ENCODE measurements around the gene RPS15A.
A peak's percentile ranks its signal among the peaks of the same experiment; 100 is the strongest.
"Not testable (repeated sequence)": the region's sequence is repeated elsewhere in the genome, so short reads cannot be mapped to it uniquely, and the experiment has no call there.

The RPS15A gene

DNA sequence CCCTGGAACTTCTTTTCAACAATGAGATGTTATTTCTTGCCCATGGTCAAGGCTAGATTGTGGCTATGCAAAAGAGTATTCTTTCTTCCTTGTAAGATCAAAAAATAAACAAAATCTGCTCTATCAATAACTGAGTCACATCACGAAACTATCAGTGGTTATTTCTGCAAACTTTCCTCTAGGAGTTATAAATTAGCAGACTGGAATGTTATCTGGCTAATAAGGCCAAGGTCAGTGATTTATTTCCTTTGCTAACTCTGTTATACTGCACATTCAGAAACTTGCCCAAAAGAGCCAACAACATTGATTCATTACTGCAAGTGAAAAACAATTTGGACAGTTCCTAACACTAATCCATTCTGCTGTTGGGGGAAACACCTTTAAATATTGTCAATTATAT, 6.2 kb upstream of the RPS15A start:
- DNase-seq, result no peak

- DNase-seq, result no peak
These were observed 2.8 kb upstream of the RPS15A start for GRCh38 chr16:18792836-18793433.

DNA sequence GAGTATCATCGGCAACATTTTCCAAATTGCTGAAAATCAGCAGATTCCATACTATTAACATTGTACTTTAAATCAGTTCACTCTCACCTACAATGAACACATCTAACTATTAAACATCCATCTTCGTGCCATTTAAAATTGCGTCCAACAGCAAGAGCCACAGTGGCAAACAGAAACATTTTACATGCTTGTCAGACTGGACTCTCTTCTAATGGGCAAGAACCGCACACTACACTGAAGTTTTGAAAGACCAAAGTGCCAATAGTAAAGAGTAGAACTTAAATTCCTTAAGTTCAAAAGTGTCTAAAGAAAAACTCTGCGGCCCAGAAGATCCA, 652 bp downstream of the RPS15A start:
- DNase-seq, result no peak

GRCh38 chr16:18788828-18789514, 1.2 kb downstream of the RPS15A start:
- DNase-seq, result no peak

DNA sequence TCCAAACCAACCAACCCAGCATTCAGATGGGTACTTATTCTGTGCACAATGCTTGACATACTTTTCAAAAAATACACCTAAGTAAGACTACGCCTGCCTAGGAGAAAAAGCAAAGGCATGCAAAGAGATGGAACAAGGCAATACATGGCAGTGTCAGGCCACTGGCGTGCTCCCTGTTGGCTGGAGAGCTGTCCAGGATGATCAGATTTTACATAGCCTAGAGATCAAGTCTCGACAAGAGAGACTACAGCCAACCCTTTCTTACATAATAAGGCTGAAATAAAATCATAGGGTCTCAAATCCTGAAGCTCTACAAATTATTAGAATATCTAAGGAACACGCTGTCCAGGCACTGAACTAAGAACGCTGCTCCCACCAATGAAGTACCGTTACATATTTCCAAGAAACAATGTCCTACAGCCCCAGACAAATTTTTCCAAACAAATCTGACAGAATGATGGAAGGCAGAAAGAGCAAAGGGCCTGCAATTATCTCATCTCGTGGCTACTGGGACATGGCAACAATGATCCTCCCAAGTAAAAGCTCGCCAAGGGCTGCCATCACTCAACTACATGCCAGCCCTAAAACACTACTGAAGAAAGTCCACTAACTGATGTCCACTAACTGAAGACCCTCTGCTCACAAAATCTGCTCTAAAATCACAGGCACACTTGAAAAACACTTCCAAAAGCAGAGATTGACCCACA, 5.1 kb downstream of the RPS15A start:
- DNase-seq, result no peak

DNA sequence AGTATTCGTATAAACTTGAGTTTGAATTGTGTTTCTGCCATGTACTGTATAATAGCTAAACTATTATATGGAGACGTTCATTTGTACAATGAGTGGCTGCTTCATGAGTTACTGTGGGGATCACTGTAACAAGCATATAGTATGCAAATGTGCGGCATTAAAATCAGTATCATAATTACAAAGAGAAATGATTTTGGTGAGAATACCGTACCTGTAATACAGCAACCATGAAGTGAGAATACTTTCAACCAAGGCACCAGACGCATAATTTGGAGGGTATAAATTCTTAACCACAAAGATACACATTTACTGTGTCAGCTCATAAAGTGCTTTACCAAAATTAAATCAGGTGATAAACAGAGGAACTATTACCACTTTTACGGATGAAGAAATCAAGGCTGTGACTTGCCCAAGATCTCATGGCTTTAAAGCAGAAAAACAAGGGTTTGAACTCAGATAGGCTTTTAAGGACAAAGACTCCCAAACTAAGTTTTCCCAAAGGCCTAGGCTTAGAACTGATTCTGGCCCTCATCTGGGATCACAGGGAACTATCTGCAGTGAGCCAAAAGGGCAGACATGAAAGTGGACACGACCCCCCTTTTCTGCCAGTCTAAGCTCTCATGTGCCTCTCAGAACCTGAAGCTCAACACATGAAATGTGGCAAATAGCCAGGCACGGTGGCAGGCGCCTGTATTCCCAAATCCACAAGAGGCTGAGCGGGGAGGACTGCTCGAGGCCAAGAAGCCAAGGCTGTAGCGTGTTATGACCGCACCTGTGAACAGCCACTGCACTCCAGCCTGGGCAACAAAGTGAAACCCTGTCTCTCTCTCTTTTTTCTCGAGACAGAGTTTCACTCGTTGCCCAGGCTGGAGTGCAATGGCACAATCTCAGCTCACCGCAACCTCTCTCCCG, 6.4 kb downstream of the RPS15A start:
- DNase-seq, result no peak

DNA sequence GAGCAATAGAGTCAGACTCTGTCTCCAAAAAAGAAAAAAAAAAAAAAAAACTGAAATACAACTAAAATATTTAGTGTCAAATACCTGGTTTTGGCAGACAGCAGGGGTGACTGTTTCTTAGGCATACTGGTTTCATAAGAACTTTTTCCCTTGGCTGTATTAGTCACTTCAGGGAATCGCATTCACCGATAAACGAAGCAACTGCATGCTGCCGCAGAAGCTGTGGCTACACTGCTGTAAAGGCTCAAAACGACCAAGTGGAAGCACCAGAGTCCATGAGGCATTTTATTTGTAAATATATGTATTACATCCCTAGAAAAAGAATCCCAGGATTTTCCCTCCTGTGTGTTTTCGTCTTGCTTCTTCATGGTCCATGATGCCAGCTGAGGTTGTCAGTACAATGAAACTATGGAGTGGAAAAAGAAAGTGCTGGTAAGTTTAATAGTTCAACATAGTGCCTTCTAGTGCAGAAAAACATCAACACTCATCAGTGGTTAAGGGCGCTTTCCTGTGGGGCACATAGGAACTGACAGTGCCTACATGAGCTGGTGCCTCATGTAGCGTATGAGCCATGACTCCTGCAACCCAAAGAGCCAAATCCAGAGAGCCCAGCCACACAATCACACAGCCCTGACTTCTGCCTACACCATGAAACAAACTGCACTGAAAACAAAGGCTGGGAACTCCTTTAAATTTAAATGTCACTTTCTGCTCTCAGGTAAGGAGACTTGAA, 7.3 kb downstream of the RPS15A start:
- DNase-seq, result no peak

- DNase-seq, result not testable (repeated sequence)
These were observed 8.9 kb downstream of the RPS15A start for GRCh38 chr16:18781232-18781631.

DNA sequence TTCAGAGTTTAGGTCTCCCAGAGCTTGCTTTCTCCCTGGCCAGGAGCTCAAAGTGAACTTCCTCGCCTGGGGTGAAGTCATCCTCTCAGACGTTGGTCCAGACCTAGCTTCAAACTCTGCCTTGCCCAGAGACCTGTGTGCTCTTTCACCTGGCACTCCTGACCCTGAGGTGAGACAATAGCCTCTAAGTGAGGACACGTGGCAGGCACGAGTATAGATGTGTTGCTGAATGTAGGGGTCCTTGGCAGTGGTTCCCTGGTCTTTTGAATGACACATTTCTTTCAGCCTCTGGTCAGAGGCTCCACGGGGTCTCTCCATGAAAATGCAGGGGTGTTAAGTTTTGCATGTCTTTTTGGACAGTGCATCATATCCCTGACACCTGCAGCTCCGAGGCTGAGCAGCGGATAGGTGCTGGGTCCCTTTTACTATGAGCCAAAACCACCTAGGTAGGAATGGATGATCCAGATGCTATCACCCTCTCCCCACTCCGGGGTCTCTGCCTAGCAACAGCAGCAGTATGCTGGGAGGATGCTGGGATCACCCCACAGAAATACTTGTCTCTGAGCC, 9.6 kb downstream of the RPS15A start:
- not testable (repeated sequence) for DNase-seq

GRCh38 chr16:18777664-18778063, 12.5 kb downstream of the RPS15A start:
- DNase-seq, result not testable (repeated sequence)

DNA sequence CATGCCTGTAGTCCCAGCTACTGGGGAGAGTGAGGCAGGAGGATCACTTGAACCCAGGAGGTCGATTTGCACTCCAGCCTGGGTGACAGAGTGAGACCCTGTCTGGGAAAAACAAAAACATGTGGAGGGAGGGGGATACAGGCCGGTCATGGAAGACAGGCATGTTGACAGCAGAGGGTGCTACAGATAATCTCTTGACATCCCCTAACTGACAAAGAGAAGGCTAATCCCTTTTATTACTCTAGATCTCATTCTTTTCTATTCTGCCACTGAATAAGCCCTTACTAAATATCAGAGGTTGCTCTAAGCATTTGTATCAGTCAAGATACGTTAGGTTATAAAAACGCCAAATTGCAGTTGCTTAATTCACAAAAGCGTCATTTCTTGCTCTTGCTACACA, 13.8 kb downstream of the RPS15A start:
- not testable (repeated sequence) for DNase-seq

- not testable (repeated sequence) for DNase-seq
These were observed 15.5 kb downstream of the RPS15A start for GRCh38 chr16:18774651-18775050.

- DNase-seq, result not testable (repeated sequence)
These were observed 18.0 kb downstream of the RPS15A start for GRCh38 chr16:18772171-18772570.

GRCh38 chr16:18770336-18770962, 19.7 kb downstream of the RPS15A start:
- not testable (repeated sequence) for DNase-seq

- not testable (repeated sequence) for DNase-seq
These were observed 22.9 kb downstream of the RPS15A start for GRCh38 chr16:18767217-18767616.

DNA sequence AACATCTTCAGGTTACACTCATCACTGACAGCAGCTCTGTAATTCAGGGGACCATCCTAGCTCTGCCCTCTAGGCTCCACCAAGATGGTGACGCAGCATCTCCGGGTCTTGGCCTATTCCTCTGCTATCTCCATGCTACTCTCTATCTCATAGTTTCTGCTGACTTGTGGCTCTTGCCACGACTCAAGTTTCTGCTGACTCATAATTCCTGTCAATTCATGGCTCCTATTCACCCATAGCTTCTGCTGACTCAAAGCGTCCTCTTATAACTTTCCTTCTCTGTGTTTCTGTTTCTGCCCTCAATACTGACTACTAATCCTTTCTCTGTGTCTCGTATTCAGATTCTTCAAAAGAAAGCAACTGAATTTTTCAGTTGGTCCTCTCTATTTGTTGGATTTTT, 27.4 kb downstream of the RPS15A start:
- DNase-seq, result not testable (repeated sequence)

- peak in 1 of 2 experiments; percentile 3 for DNase-seq
These were observed 30.3 kb downstream of the RPS15A start for GRCh38 chr16:18759598-18760520.

DNA sequence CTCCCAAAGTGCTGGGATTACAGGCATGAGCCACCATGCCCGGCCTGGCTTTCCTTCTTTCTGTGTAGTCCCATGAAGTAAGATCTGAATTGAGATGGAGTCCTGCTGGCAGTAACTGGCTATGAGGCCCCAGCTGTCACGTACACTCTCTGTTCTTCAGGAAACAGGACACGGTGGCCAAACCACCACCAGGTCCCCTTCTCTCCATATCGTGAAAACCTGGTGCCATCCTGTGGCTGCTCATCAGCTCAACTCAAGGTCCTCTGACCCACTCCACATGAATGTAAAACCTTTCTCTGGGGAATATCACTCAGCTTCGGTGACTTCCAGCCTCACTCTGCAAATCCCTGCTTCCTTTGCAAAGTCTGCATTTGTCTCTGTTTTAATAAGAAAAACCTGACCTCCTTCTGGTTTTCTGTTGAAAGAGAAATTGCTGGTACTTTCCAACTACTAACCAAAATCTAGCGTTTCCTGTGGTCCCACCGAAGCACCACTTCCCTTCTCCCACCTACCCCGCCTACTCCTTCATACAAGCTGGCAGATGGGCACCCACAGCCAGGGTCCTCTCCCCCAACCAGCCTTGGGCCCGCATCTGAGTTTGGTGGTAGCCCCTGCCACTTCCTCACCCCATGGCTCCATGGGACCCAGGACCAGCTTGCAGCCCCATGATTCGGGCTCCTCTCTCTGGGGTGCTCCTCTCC, 32.0 kb downstream of the RPS15A start:
- DNase-seq, result not testable (repeated sequence)

DNA sequence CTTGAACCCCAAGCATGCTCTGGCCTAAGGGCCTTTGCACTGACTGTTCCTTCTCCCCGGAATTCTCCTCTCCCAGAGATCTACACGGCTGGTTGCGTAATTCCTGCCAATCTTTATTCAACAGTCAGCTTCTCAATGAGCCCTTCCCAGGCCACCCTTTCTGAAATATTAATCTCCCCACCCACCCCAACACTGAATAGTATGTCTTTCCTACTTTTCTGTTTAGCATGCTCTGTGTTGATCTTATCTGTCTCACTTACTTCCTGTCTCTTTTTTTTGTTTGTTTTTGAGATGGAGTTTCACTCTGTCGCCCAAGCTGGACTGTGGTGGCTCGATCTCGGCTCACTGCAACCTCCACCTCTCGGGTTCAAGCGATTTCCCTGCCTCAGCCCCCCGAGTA, 33.5 kb downstream of the RPS15A start:
- not testable (repeated sequence) for DNase-seq

DNA sequence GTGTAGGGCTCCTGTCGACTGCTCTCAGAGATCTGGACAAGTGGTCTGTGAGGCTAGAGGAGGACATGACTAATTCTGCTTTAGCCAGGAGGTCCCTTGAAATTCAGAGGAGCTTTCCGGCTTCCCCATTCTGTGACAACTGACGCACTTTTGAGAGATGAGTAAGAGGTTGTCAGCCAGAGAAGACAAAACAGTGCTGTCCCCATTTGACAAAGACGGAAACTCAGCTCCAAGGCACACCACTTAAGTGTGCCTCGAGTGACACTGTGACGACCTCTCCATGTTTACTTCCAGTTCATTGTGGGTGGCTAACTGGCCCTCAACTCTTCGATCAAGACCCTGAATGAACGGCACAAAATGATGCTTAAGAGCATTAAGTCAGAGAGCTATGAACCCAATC, 47.3 kb downstream of the RPS15A start:
- DNase-seq, result not testable (repeated sequence)

Data from SW 1271 (cell line).